NCI-H526 (cell line): ENCODE data around the gene ADAMTSL1.
"Not testable (repeated sequence)": the region's sequence is repeated elsewhere in the genome, so short reads cannot be mapped to it uniquely, and the experiment has no call there.

Experiments used
- DNase-seq, 2 experiments: peaks; one replicate each; lab custom pipeline; 2025; lab: John Stamatoyannopoulos, UW

ADAMTSL1 gene

DNA sequence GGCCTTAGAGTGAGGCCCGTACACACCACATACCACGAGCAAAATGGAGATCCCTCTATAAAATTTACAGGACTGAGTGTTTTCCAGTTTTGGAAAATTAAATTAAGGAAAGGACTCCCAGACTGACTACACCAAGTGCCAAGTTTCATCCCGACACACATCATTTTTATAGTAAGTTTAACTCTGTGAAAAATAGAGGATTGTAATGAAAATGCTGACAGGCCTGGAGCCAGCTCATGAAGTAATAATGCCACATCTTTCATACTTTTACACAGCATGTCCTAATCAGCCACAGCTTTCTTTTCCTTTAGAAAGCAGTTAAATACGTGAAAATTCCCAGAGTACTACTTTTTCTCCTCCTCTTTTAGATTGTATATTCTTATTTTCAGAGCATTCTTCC, 389.8 kb downstream of the ADAMTSL1 start:
- DNase-seq = no peak

DNA sequence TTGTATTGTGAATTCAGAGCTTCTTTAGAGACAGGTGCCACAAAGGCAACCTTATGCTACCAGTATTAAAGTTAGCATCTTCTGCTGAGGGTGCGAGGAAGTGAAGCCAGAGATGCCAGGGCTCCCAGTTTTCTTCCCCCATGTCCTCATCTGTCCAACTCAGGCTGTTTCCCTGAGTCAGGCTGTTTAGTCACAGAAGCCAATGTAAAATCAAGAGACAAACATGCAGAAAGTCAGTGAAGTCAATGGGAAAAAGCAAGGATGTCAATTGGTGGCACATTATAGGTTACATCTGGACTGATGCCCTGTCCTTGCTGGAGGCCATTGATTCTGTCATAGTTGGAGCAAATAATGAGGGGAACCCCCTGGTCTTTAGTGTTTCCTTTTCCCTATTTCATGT, 390.6 kb downstream of the ADAMTSL1 start:
- no peak for DNase-seq

DNA sequence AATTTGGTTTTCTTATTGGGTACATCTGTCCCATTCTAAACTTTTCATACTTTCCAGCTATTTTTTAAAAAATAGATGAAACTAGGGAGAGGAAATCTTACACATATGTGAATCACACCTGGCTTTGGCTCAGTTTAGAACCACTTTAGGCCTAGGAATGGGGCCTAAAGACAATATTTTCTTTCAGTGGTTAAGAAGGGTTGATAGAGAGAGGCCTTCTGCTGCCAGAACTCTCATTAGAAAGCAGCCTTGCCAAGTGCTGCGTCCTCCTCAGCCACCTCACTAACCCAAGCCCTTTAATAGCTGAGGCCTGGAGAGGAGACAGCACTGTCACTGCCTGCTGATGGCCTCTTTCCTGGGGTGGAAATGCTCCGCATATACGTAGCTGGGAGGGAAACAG, 391.6 kb downstream of the ADAMTSL1 start:
- no peak for DNase-seq

DNA sequence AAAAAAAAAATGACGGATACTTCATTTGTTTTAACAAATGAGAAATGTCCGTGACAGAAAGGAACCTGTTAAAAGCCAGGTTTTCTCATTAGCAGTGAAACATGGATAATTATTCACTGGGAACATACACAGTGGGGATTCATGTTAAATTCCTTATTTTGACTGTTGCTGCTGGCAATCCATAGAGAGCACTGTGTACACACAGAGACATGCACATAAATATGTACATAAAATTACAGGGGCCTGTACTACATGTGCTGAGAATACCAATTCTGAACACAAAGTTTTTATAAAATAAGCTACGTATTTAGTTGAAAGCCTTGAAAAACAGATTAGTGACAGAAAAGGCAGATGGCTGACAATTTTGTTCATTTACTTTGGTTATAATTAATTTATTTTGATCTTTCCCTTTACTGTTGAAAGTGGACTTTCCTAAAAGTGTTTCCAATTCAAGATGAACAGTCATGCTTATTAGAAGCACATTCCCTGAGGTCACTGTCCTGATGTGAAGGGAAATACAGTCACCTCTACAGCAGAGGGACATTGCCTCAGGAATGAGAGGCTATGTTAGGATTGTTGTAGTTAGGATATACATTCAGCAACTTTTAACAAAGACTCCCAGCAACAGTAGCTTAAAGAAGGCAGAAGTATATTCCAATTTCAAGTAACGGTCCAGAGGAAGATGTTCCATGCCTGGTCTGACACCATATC, 392.3 kb downstream of the ADAMTSL1 start:
- no peak for DNase-seq

DNA sequence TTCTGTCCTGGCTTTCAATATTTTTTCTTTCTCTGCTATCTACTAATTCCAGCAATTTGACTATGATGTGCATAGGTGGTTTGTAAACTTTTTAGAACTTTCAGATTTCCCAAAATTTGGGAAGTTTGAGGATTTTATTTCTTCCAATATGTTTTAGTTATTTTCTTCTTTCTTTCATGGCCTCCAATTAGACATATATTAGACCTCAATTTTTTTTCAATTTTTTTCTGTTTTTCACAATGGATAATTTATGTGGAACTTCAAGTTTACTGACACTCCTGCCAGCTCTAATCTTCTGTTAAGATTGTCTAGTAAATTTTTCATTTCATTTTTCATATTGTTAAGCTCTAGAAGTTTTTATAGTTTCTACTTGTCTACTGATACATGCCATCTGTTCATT, 395.8 kb downstream of the ADAMTSL1 start:
- no peak for DNase-seq

DNA sequence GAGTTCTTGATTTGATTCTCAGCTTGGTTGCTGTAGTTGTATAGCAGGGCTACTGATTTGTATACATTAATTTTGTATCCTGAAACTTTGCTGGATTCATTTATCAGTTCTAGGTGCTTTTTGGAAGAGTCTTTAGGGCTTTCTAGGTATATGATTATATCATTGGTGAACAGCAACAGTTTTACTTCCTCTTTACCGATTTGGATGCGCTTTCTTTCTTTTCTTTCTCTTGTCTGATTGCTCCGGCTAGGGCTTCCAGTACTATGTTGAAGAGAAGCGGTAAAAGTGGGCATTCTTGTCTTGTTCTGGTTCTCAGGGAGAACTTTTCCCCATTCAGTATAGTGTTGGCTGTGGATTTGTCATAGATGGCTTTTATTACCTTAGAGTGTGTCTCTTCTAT, 400.1 kb downstream of the ADAMTSL1 start:
- DNase-seq = no peak

DNA sequence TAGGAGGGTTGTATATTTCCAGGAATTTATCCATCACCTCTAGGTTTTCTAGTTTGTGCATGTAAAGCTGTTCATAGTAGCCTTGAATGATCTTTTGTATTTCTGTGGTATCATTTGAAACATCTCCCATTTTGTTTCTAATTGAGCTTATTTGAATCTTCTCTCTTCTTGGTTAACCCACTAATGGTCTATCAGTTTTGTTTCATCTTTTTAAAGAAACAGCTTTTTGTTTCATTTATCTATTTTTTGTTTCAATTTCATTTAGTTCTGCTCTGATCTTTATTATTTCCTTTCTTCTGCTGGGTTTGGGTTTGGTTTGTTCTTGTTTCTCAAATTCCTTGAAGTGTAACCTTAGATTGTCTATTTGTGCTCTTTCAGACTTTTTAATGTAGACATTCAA, 401.0 kb downstream of the ADAMTSL1 start:
- DNase-seq = not testable (repeated sequence)

DNA sequence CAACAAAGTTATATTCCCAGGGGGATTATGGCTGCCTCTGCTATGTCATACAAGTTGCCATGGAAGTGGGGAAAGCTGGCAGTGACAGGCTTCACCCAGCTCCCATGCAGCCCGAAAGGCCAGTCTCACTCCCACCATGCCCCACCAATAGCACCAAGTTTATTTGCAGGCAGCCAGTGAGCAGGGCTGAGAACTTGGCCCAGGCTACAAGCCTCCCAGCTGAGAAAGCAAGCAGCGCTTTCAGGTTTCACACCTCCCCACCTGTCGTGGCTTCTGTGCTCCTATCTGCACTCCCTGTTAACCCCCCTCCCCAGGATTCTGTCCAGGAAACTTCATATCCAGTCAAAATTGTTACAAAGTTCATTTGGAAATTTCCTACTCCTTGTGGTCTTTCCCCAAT, 404.0 kb downstream of the ADAMTSL1 start:
- DNase-seq = no peak

DNA sequence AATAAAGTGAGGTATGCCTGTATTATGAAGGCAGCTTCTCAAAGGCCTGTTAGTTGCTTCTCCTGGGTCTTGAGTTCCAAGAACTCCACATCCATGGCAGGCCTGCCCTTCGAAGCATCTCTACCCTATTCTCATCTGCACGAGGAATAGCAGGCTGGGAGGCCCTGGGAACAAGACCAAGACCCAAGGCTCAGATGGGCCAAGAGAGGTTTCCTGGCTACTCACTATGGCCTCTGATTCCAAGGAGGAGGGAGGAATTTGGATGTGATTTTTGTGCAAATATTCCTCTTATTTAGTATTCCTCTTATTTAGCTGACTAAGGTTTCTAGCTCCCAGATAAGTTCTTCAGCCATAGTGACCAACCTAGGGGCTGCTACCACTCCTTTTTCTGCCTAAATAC, 407.8 kb downstream of the ADAMTSL1 start:
- DNase-seq = no peak

DNA sequence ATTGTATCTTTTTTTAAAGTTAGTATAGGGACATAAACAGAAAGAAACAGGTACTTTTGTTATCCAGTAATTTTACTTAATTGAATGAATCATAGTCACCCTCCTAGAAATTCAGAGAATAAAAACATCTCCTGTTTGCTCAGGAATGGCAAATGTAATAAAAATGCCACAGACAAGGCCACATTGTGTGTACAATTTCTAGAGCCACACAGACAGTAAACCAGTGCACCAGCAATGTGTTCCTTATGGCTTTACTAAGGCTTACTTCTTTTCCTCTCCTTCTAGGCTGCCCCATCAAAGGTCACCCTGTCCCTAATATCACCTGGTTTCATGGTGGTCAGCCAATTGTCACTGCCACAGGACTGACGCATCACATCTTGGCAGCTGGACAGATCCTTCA, 413.6 kb downstream of the ADAMTSL1 start:
- no peak for DNase-seq

DNA sequence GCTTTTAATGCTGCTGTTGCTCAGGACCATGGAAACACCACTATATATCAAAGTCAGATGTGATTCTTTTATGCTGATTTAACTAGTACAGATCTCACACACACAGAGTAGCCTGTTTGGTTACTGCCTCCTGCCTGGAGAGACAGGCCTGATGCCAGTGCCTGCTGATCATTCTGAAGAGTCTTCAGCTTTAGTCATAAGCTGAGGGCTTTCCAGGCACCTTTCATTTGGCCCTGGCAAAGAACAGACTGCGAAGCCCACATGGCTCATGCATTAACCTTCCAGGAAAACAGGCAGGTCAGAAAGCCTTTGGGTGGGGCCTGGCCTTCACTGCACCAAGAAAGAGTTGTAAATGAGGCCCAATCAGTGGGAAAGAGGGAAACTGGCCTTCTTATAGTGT, 414.3 kb downstream of the ADAMTSL1 start:
- DNase-seq = no peak

DNA sequence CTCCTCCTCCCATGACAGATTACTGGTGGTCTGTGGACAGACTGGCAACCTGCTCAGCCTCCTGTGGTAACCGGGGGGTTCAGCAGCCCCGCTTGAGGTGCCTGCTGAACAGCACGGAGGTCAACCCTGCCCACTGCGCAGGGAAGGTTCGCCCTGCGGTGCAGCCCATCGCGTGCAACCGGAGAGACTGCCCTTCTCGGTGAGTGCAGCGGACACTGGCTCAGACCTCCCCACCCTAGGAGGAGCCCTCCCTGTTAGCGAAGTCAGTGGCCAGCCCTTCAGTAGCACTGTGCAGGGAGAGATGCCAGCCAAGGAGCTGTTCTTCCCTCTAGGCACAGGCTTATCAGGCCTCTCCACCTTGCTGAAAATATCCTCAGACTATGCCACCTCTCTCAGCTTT, 415.6 kb downstream of the ADAMTSL1 start:
- DNase-seq = no peak

DNA sequence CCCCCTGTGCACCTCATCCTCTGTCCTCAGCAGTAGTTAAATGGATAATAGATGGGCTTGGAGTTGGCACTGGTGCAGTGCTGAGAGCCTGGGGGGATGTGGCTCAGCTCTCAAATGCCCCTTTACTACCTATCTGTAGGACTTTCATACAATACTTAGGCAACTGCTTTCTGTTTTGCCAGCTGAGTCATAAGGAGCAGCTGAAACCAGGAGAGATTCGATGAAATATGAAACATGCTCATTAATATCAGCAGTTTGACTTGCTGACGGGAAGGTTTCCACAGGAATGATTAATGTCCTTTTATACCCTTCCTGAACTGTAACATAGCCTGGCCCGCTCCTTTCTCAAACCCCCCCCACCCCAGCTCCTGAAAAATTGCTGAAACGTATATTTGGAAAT, 416.4 kb downstream of the ADAMTSL1 start:
- no peak for DNase-seq

DNA sequence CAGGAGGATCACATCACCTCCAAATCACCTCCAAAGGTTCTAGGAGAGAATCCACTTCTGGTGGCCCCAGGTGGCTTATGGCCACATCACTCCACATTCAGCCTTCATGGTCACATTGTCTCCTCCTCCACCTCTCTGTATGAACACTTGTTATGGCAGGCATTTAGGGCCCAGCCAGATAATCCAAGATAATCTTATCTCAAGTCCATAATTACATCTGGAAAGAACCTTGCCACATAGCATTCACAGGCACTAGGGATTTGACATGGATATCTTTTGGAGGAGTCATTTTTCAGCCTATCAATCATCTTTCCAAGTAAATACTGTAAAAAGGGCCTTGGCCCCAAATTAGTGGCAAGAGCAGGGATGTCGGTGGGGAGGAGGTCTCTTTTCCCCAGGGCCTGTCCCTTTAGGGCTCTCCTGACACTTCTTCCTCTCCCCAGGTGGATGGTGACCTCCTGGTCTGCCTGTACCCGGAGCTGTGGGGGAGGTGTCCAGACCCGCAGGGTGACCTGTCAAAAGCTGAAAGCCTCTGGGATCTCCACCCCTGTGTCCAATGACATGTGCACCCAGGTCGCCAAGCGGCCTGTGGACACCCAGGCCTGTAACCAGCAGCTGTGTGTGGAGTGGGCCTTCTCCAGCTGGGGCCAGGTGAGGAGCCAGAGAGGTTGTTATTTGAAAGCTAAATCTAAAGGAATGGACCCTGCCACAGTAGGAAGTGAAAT, 418.2 kb downstream of the ADAMTSL1 start:
- DNase-seq = no peak

DNA sequence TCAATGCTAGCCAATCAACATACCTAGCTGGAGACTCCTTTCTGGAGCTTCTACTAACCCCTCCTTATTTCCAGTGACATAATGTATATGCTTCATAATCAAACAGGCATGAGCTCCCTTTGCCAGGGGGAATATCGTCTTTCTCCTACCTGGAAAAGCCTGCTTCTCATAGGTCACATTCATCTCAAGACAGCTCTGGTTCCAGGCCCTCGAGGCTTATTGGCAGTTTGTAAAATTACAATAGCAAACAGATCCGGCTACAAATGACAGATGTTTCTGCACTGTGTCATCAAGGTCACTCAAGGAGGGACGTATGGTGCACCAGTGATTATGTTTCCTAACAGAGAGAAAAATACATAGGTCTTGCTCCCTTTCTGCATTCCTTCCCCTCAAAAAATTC, 419.1 kb downstream of the ADAMTSL1 start:
- no peak for DNase-seq

DNA sequence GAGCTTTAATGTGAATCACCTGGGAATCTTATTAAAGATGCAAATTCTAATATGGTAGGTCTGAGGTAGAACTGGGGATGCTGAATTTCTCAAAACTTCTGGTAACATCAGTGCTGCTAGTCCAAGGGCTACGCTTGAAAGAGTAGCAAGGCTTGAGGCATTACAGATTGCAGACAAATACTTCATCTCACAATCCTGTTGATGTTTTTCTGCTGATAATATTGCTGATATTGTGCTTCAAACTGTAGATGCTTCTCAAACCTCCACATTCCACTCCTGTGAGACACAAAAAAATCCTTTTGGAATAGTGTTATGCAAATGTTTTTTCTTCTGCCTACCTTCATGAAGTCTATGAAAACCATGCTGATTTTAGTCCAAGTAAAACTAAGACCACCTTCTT, 419.5 kb downstream of the ADAMTSL1 start:
- no peak for DNase-seq

DNA sequence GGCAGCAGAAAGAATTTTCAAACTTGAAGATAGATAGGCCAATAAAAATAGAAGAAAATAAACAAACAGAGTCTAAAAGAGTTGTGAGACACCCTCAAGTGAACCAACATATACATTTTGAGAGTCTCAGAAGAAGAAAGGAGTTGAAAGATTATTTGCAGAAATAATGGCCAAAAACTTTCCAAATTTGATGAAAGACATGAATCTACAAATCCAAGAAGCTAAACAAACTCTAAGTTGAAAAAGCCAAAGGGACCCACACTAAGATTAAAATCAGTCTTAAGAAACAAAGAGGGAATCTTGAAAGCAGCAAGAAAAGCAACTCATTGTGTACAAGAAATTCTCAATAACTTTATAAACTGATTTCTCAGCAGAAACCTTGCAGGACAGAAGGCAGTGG, 422.1 kb downstream of the ADAMTSL1 start:
- no peak for DNase-seq

DNA sequence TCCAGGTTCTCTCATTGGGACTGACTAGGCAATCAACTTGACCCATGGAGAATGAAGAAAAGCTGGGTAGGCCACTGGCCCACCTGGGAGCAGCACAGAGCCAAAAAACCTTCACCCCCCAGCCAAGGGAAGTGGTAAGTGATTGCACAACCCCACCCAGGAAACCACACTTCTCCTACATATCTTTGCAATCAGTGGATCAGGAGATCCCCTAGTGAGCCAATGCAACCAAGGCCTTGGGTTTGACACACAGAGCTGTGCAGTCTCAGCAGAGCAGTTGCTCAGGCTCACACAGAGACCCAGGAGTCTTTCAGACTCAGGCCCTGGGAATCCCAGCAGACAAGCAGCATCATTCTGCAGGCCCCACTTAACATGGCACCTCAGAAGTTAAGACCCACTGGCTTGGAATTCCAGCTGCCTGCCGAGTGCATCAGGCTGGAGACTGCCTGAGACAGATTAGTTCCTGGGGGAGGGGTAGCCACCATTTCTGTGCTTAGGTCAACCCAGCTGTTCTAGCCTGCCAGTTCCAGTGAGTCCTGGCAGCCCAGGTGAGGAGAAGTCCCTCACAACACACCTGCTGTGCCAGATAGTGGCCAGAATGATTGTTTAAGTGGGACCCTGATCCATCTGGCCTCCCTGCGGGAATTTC, 422.7 kb downstream of the ADAMTSL1 start:
- no peak for DNase-seq

DNA sequence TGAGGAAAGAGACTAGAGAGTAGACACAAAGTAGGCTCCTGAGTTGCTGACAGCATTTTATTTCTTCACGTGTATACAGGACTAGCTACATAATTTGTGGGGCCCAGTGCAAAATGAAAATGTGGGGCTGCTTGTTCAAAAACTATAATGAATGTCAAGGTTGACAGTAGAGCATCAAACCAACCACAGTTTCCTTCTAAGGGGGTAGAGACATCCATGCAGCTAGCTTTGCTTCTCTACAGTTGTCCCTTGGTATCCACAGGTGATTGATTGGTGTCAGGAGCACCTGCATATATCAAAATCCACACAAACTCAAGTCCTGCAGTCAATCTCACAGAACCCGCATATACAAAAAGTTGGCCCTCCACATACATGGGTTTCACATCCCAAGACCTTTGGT, 429.5 kb downstream of the ADAMTSL1 start:
- DNase-seq = no peak

DNA sequence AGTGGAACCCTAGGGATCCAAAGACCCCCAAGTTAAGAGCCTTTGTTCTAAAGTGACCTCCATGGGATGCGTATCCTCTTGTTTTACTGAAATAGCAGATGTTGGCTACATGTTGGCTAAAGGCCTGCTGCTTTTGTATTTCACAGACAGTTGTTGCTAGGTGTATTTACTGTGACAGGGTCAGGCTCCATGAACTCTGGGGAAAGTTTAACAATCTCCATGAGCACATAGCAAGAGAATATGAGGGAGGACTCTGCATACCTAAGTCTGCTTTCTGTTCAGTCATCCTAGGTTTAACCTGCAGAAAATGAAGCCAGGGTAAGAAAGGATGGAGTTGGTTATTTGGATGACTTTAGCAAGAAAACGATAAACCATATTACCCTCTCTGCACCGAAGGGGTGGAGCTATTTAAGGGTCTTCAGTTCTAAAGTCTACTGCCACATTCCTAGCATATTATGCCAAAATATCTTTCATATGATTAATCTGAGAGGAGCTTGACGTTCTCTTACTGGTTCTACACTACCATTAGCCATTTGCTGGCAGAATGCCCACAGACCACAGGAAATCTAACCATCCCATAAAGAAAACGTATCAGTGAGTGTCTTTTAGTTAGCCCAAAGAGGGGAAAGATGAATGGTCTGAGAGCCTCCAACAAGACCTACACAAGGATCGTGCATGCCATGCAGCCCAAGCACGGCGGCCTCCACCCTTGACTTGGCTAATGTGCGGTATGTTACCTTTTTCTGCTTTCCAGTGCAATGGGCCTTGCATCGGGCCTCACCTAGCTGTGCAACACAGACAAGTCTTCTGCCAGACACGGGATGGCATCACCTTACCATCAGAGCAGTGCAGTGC, 431.3 kb downstream of the ADAMTSL1 start:
- DNase-seq = no peak

DNA sequence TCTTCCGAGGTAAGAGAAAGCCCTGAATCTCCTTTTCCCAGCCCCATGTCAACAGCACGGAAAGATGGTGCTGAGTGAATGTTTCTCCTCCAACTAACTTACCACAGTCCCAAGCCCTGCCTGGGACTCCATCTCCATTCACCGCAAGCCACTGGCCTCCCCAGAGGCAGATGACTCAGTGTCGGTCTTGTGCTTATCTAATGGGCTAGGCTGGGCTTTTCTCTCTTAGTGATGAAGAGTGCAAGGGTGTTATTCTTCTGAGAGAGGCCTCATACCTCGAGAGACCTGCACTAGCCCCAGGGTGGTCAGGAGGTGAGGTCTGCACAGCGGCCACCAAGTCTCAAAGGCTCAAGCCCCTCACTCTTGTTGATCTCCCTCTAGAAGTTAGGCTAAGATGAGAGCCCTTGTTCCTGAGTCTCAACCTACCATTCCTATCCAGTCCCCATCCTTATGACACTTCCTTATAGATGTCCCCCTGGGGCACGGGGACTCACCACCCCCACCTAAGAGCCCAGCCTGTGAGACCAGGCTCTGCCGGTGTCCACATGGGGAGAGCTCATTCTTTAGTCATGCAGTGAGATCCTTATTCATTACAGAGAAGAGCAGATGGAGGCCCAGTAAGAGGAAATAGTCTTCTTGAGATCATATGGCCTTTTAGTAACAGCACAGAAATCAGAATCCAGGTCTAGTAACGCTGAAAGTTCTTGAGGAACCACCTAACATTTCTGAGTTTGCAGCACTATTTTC, 432.1 kb downstream of the ADAMTSL1 start:
- no peak for DNase-seq
